B cell (primary cell): ENCODE data around the gene DIRAS1. TPM values are rescaled to one million over a fixed set of nuclear protein-coding genes. Genes with fewer than 3 reads are reported as not detected.
A peak's percentile ranks its signal among the peaks of the same experiment; 100 is the strongest.

Experiments used
- ATAC-seq: fragments of 200-7000 bp; cut with Tn5 transposase; one replicate; pipeline ENCODE4 v1.10.0; 2021; ENCODE audit warnings: low read depth, mild to moderate bottlenecking, moderate number of reproducible peaks, moderate library complexity
- CTCF ChIA-PET: fragments of 350-600 bp; sonication (Branson Sonifier 250); formaldehyde crosslinking; loops from one replicate; lab custom pipeline; 2021; ENCODE audit warnings: antibody characterized with exemption, inconsistent platforms; lab: Charles Lee
- POLR2A ChIA-PET: fragments of 350-600 bp; sonication (Branson Sonifier 250); formaldehyde crosslinking; loops from one replicate; lab custom pipeline; 2021; ENCODE audit warnings: antibody characterized with exemption; lab: Charles Lee
- DNase-seq: peaks from one replicate; pipeline ENCODE4 v3.0.0; 2013
- H2AFZ ChIP-seq: 2 replicates; pipeline ENCODE4 v1.6.1; 2012; ENCODE audit warnings: mild to moderate bottlenecking, low read depth, low read length; ENCODE audit not compliant: insufficient read depth, poor library complexity, severe bottlenecking
- H3K27ac ChIP-seq, 2 donors: 1 replicate in 1 of 2; 2 replicates in 1 of 2; pipeline ENCODE4 v1.5.1; 2012 to 2013; ENCODE audit warnings: low read length in 2 of 2, mild to moderate bottlenecking in 2 of 2, moderate library complexity in 1 of 2
- H3K27me3 ChIP-seq, 4 experiments: fragments of 200-600 bp in 1 of 4; sonication (generic) in 1 of 4; replicated peaks in 1 of 4; 1 replicate in 2 of 4; 2 replicates in 2 of 4; pipeline versions ENCODE4 v1.6.1 to v1.7.0; 2013 to 2016; ENCODE audit warnings: low read length in 3 of 4, mild to moderate bottlenecking in 2 of 4, mixed read lengths in 1 of 4, moderate library complexity in 1 of 4; ENCODE audit not compliant: insufficient read depth in 4 of 4, control insufficient read depth in 3 of 4; ENCODE audit errors: control extremely low read depth in 1 of 4
- H3K36me3 ChIP-seq, 2 experiments: replicated peaks in 1 of 2; 1 replicate in 1 of 2; 2 replicates in 1 of 2; pipeline versions ENCODE4 v1.6.1 to v1.7.1; 2013; ENCODE audit warnings: low read length in 1 of 2; ENCODE audit not compliant: insufficient read depth in 2 of 2, control insufficient read depth in 1 of 2; ENCODE audit errors: control extremely low read depth in 1 of 2, extremely low read depth in 1 of 2
- H3K4me1 ChIP-seq, 2 donors: fragments of 200-600 bp in 1 of 2; sonication (generic) in 1 of 2; 1 replicate in 1 of 2; 2 replicates in 1 of 2; pipeline versions ENCODE4 v1.5.1 to v1.6.1; 2013 to 2017; ENCODE audit warnings: low read length in 2 of 2; ENCODE audit not compliant: control insufficient read depth in 2 of 2, insufficient read depth in 2 of 2
- H3K4me2 ChIP-seq: replicated peaks from 2 replicates; pipeline ENCODE3; 2012; ENCODE audit warnings: mild to moderate bottlenecking, low read depth, low read length; ENCODE audit not compliant: poor library complexity, severe bottlenecking
- H3K4me3 ChIP-seq, 5 experiments: fragments of 200-600 bp in 1 of 5; sonication (generic) in 1 of 5; 1 replicate in 3 of 5; 2 replicates in 2 of 5; pipeline versions ENCODE4 v1.5.1 to v1.7.0; 2011 to 2016; ENCODE audit warnings: low read length in 4 of 5, mild to moderate bottlenecking in 4 of 5, low read depth in 2 of 5, control low read depth in 1 of 5, moderate library complexity in 1 of 5; ENCODE audit not compliant: insufficient read depth in 1 of 5; ENCODE audit errors: control extremely low read depth in 1 of 5, extremely low read depth in 1 of 5
- H3K79me2 ChIP-seq: fragments of 200-600 bp; sonication (generic); one replicate; pipeline ENCODE4 v1.6.0; 2016; ENCODE audit warnings: low read length; ENCODE audit not compliant: control insufficient read depth, insufficient read depth
- H3K9ac ChIP-seq: fragments of 200-600 bp; sonication (generic); 2 replicates; pipeline ENCODE4 v1.6.1; 2017; ENCODE audit warnings: mild to moderate bottlenecking, low read length, moderate library complexity
- H3K9me3 ChIP-seq, 3 donors: one replicate each; pipeline versions ENCODE4 v1.6.1 to v1.7.1; 2013; ENCODE audit warnings: low read length in 2 of 3; ENCODE audit not compliant: control insufficient read depth in 2 of 3, insufficient read depth in 1 of 3; ENCODE audit errors: control extremely low read depth in 1 of 3
- H4K20me1 ChIP-seq: 2 replicates; pipeline ENCODE4 v1.6.0; 2012; ENCODE audit warnings: mild to moderate bottlenecking, low read length; ENCODE audit not compliant: insufficient read depth, control insufficient read depth, poor library complexity, severe bottlenecking
- H3K27ac Mint-ChIP-seq: one replicate; pipeline ENCODE4 v1.8.0; 2021; ENCODE audit warnings: mixed read lengths
- H3K27me3 Mint-ChIP-seq: one replicate; pipeline ENCODE4 v1.8.0; 2021; ENCODE audit warnings: mixed read lengths
- H3K4me1 Mint-ChIP-seq: one replicate; pipeline ENCODE4 v1.8.0; 2021; ENCODE audit warnings: mixed read lengths
- H3K4me3 Mint-ChIP-seq: one replicate; pipeline ENCODE4 v1.8.0; 2021; ENCODE audit warnings: mixed read lengths
- H3K9me3 Mint-ChIP-seq: one replicate; pipeline ENCODE4 v1.8.0; 2022; ENCODE audit warnings: mixed read lengths; ENCODE audit not compliant: insufficient read depth
- EZH2 ChIP-seq: IDR thresholded peaks from 2 replicates; pipeline ENCODE4 v1.6.1; 2012; ENCODE audit warnings: borderline replicate concordance, low read depth, mild to moderate bottlenecking, moderate library complexity, low read length; ENCODE audit not compliant: insufficient read depth, poor library complexity, severe bottlenecking
- WGBS: methylation state at CpG from one replicate; pipeline ENCODE4 v1.1.5; 2013; ENCODE audit warnings: missing lambda C conversion rate; ENCODE audit not compliant: insufficient coverage; 5-methylcytosine and 5-hydroxymethylcytosine counted together
- intact Hi-C: fragments of 100-400 bp; cut with micrococcal nuclease; formaldehyde crosslinking; loops from one replicate; pipeline ENCODE4 v1.10.0; 2022
- polyA plus RNA-seq: library from polyadenylated mRNA; depleted of rRNA; stranded (reverse); fragments of >200 nt; gene quantifications from 2 replicates; pipeline ENCODE4 v1.2.3, GENCODE V29; 2012
- total RNA-seq, 2 donors: library from RNA; stranded (reverse); fragments of 120-200 nt in 1 of 2; gene quantifications; 1 replicate in 1 of 2; 2 replicates in 1 of 2; pipeline versions ENCODE4 v1.2.3 to v1.2.4, GENCODE V29; 2013 to 2022
- TF ChIP-seq, protein P1 (sequence below): fragments of 200-600 bp; IDR thresholded peaks from one replicate; pipeline ENCODE4 v1.8.0; 2022; ENCODE audit warnings: antibody characterized with exemption, mild to moderate bottlenecking

DIRAS1 gene
- total and polyA plus RNA-seq, 2 donors (not counting 1 experiment from before 2014, with no cell fraction given): 5.2 to 23.7 TPM

DNA sequence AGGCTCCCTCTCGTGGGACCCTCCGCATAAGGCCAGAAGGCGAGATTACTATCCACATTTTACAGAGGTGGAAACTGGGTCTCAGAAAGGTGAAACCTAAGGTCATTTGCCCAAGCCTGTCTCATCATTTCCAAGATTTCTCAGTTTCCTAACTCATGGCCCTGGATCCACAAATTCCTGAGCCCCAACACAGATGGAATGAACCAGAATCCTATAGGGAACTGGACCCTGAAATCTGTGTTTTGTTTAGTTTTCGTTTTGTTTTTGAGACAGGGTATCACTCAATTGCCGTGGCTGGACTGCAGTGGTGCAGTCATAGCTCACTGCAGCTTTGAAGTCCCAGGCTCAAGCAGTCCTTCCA, 18.1 kb downstream of the DIRAS1 start:
- Mint-ChIP-seq H3K27me3 (no peaks in the 10 kb centered on the region), H3K4me1 (peaks cover 36% of the 10 kb centered on the region), H3K9me3 (no peaks in the 10 kb centered on the region), H3K27ac (peak overlapping the region; percentile 94), H3K4me3 (peak overlapping the region; percentile 73)
- intact Hi-C loops: no loop called here
- Histone ChIP-seq H2AFZ (no peak overlapping the region), H3K4me1 (peaks cover 40 to 44% of the 10 kb centered on the region in 2 donors), H3K4me3 (peak overlapping the region in 2 of 5 experiments; percentile 5 to 23), H4K20me1 (peaks cover 20% of the 10 kb centered on the region), H3K79me2 (peaks cover 43% of the 10 kb centered on the region), H3K27me3 (no peaks in the 10 kb centered on the region), H3K9ac (peak overlapping the region; percentile 45), H3K4me2 (peak overlapping the region; percentile 96), H3K9me3 (peaks cover 0 to 5% (median 0%) of the 10 kb centered on the region in 3 donors), H3K36me3 (peaks cover 0 to 8% of the 10 kb centered on the region in 2 experiments), H3K27ac (peak overlapping the region; percentile 69 to 70)
- TF ChIP-seq, protein P1, sequence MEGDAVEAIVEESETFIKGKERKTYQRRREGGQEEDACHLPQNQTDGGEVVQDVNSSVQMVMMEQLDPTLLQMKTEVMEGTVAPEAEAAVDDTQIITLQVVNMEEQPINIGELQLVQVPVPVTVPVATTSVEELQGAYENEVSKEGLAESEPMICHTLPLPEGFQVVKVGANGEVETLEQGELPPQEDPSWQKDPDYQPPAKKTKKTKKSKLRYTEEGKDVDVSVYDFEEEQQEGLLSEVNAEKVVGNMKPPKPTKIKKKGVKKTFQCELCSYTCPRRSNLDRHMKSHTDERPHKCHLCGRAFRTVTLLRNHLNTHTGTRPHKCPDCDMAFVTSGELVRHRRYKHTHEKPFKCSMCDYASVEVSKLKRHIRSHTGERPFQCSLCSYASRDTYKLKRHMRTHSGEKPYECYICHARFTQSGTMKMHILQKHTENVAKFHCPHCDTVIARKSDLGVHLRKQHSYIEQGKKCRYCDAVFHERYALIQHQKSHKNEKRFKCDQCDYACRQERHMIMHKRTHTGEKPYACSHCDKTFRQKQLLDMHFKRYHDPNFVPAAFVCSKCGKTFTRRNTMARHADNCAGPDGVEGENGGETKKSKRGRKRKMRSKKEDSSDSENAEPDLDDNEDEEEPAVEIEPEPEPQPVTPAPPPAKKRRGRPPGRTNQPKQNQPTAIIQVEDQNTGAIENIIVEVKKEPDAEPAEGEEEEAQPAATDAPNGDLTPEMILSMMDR: no peak
- TF ChIP-seq EZH2: no peak
- DNase-seq: no peak
- ChIA-PET CTCF (interaction anchor here (1.6 to 2.2 kb wide), 2 partner anchors 22 to 55 kb away, joined by 6 to 9 read pairs; no protein-coding TSS in a partner anchor), POLR2A (interaction anchor here (0.5 to 6.7 kb wide), 5 partner anchors 10 to 443 kb away, joined by 3 to 86 read pairs (median 4); no protein-coding TSS in a partner anchor)
- no peak for ATAC-seq
- WGBS: 100% methylated on average over 4 of the region's 5 CpGs
